ENCODE measurements around the gene CD14.
"Not testable (repeated sequence)": the region's sequence is repeated elsewhere in the genome, so short reads cannot be mapped to it uniquely, and the experiment has no call there.

CD14 gene

GRCh38 chr5:140635291-140636257 is 2.6 kb upstream of the CD14 start:
- no peak overlapping the region for H3K4me3 ChIP-seq (ENCODE audit: low read depth, low read length)

- H3K4me3 ChIP-seq (ENCODE audit: low read depth, low read length): no peak overlapping the region
These were observed 1.1 kb upstream of the CD14 start for GRCh38 chr5:140634103-140634502.

- H3K4me3 ChIP-seq (ENCODE audit: low read depth, low read length): no peak overlapping the region
These were observed 526 bp upstream of the CD14 start for GRCh38 chr5:140633501-140633900.

GRCh38 chr5:140632366-140633020 is 482 bp downstream of the CD14 start:
- no peak overlapping the region for H3K4me3 ChIP-seq (ENCODE audit: low read depth, low read length)

- H3K4me3 ChIP-seq (ENCODE audit: low read depth, low read length): no peak overlapping the region
These were observed 1.1 kb downstream of the CD14 start for GRCh38 chr5:140631831-140632365.

- H3K4me3 ChIP-seq (ENCODE audit: low read depth, low read length): no peak overlapping the region
These were observed 1.9 kb downstream of the CD14 start for GRCh38 chr5:140631036-140631417.

GRCh38 chr5:140630292-140631035 is 2.5 kb downstream of the CD14 start:
- H3K4me3 ChIP-seq (ENCODE audit: low read depth, low read length): no peak overlapping the region

- H3K4me3 ChIP-seq (ENCODE audit: low read depth, low read length): no peak overlapping the region
These were observed 4.3 kb downstream of the CD14 start for GRCh38 chr5:140628711-140629110.

- no peak overlapping the region for H3K4me3 ChIP-seq (ENCODE audit: low read depth, low read length)
These were observed 5.0 kb downstream of the CD14 start for GRCh38 chr5:140627972-140628371.

GRCh38 chr5:140624886-140625285 is 8.1 kb downstream of the CD14 start:
- H3K4me3 ChIP-seq (ENCODE audit: low read depth, low read length): not testable (repeated sequence)

GRCh38 chr5:140623061-140623460 is 9.9 kb downstream of the CD14 start:
- H3K4me3 ChIP-seq (ENCODE audit: low read depth, low read length): not testable (repeated sequence)

- H3K4me3 ChIP-seq (ENCODE audit: low read depth, low read length): no peak overlapping the region
These were observed 10.7 kb downstream of the CD14 start for GRCh38 chr5:140622301-140622700.

GRCh38 chr5:140611020-140611521 is 21.9 kb downstream of the CD14 start:
- H3K4me3 ChIP-seq (ENCODE audit: low read depth, low read length): no peak overlapping the region

- no peak overlapping the region for H3K4me3 ChIP-seq (ENCODE audit: low read depth, low read length)
These were observed 23.8 kb downstream of the CD14 start for GRCh38 chr5:140609126-140609525.

- H3K4me3 ChIP-seq (ENCODE audit: low read depth, low read length): no peak overlapping the region
These were observed 24.3 kb downstream of the CD14 start for GRCh38 chr5:140608722-140609121.

GRCh38 chr5:140607031-140607430 is 25.9 kb downstream of the CD14 start:
- H3K4me3 ChIP-seq (ENCODE audit: low read depth, low read length): no peak overlapping the region

GRCh38 chr5:140605879-140606278 is 27.1 kb downstream of the CD14 start:
- H3K4me3 ChIP-seq (ENCODE audit: low read depth, low read length): no peak overlapping the region

GRCh38 chr5:140603734-140604133 is 29.2 kb downstream of the CD14 start:
- no peak overlapping the region for H3K4me3 ChIP-seq (ENCODE audit: low read depth, low read length)

GRCh38 chr5:140603446-140603698 is 29.6 kb downstream of the CD14 start:
- H3K4me3 ChIP-seq (ENCODE audit: low read depth, low read length): not testable (repeated sequence)

- no peak overlapping the region for H3K4me3 ChIP-seq (ENCODE audit: low read depth, low read length)
These were observed 30.8 kb downstream of the CD14 start for GRCh38 chr5:140602147-140602546.

GRCh38 chr5:140600096-140600495 is 32.9 kb downstream of the CD14 start:
- no peak overlapping the region for H3K4me3 ChIP-seq (ENCODE audit: low read depth, low read length)

Measured in iPS-11a (cell line).